Anterior cingulate cortex (tissue), 58 donors: ENCODE results near the gene ADGRD1.
"Not testable (repeated sequence)": the region's sequence is repeated elsewhere in the genome, so short reads cannot be mapped to it uniquely, and the experiment has no call there.

ENCODE experiments used
- DNase-seq, 58 donors: peaks; one replicate each; lab custom pipeline; 2025; lab: John Stamatoyannopoulos, UW

The ADGRD1 gene

DNA sequence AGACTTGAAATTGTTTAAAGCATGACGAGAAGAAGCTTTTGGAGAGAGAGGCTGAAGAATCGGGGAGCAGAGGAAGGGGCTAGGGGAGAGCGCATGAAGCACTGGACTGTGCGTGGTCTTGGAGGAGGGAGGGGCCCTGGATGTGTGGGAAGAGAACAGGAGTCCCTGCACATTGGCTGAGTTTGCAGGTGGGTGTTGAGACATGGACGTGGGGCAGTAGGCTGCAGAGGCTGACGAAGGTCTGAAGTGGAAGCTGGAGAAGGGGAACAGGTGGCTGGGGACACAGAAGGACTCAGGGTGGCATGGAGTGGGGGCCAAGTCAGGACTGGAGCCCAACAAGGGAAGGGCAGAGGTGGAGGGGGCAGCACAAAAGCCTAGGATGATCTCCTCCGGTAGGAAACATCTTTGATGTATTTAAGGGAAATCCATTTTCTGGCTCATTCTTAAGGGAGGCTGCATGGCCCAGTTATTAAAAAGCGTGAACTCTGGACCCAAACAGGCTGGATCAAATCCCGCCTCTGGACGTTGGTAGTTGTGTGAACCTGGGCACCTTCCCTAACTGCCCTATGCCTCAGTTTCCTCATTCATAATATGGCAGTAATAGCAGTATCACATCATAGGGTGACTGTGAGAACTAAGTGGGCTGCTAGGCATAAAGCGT, 29.0 kb downstream of the ADGRD1 start:
- no peak for DNase-seq

DNA sequence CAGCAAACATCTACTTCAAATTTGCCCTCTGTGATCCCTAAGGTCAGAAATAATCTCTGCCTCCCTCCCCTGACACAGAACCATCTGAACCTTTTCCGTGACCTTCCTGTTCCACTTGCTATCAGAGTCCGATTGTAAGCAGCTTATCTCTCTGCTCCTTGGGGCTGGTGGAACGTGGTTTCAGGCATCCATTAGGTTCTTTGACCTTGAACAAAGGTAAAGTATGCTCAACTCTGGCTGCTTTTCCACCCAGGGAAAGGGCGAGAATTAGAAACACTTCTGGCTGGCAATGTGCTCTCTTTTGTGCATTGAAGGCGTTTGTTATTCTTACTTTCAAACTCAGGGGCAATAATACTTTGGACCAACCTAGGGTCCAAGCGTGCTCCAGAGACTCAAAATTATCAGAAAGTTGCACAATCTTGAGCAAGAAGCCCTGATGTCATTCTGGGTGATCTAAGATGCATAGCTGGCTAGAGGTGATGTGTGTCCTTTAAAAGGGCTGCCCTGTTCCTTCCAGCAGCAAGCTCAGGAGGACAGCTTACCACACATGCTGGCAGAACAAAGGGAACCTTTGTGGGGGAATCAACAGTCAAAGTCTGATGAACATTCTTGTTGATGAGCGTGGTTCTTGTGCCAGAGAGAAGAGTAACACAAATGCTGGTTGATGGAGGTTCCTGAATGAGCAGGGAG, 29.8 kb downstream of the ADGRD1 start:
- DNase-seq, result peak in 6 of 58 donors; percentile 12 to 52 (median 18)

DNA sequence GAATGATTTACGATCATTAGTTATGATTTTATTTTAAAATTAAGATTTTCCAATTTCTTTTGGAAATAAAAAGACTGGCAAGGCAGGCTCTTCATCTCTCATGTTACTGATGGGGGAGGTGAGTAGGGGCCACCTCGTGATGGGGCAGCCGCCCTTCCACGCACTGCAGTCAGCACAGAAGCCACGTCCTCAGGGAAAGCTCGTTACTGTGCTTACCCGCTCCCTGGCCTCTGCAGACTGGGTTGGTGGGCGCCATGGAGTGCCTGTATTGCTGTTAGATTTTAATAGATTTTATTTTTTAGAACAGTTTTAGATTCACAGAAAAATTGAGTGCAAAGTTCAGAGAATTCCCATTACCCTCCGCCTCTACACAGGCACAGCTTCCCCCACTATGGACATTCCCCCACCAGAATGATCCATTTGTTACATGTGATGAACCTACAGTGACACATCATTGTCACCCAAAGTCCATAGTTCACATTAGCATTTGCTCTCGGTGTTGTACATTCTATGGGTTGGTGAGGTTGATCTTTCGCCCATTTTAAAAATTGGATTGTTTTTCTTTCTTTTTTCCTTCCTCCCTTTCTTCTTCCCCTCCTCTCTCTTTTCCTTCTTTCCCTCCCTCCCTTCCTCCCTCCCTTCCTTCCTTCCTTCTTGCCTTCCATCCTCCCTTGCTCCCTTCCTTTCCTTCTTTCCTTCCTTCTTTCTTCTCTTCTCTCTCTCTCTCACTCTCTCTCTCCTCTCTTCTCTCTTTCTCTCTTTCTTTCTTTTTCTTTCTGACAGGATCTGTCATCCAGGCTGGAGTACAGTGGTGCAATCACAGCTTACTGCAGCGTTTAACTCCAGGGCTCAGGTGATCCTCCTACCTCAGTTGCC, 30.7 kb downstream of the ADGRD1 start:
- DNase-seq, result no peak

DNA sequence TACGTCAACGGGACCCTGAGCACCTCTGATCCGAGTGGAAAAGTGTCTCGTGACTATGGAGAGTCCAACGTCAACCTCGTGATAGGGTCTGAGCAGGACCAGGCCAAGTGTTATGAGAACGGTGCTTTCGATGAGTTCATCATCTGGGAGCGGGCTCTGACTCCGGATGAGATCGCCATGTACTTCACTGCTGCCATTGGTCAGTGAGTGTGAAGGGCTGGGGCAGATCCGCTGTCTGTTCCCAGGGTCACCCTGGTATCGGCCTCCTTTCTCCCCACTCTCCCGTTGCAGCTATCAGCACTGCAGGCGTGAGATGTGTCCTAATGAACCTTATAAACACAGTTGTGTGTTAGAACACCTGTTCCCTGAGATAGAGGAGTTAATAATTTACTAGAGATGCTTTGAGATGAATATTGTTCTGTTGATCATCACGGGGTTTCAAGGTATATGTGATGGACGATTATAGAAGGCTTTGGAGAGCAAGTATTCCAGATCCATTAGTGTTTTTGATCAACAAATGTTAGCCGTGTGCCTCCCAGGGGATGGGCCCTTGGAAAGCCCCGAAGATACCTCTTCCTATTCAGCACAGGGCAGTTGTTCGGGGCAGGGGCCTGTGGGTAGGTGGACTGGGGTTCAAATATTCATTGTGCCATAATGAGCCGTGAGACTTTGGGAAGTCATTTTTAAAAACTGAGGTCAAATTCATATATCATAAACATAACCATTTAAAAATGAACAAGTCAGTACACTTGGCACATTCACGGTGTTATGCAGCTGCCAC, 33.6 kb downstream of the ADGRD1 start:
- DNase-seq, result no peak

DNA sequence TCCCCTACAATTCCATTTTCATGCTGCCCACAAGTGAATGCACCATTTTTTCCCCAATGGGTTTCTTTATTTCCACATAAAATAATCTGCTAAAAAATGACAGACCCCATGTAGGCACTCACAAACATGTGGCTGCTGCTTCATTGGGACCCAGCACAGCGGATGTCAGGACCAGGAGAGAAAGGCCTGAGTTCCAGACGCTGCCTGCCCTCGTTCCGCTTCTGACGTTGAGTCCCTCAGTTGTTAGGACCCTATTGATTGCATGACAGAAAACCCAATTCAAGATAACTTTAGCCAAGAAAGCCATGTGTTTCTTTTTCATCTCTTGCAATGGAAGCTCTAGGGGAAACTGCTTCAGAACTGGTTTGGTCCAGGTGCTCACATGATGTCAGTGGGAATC, 34.6 kb downstream of the ADGRD1 start:
- DNase-seq, result no peak

DNA sequence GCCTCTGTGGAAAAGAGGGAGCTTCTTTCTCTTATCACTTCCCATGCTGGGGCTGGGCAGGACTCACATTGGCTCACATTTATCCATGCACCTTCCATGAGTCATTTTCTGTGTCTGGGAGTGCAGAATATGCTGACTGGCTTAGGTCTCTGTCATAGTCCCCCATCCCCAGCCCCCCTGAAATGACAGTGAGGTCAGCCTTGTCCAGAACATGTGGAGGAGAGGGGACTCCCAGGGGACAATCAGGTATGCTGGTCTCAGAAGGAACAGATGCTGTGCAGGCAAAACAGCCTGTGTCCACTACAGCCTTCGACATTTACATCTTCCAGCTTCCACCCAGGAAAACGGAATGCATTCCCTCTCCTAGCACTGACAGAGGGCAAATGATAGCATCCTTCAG, 35.0 kb downstream of the ADGRD1 start:
- no peak for DNase-seq

DNA sequence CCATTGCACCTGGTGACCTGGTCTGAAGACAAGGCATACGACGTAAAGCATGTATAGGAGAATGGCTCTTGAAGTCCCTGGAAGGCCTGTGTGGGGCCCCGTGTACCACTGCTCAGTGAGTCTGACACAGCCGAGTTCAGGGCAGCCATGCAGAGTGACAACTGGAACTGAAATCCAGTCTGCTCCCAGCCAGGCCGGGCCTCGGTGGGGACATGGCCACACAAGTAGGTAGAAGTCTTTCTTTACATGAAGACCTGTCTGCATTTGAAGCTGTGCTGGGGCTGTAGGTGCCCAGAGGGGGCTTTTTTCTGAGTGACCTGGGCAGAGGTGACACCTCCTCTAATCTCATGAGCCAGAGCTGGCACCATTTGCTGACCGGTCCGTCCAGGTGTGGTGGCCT, 35.7 kb downstream of the ADGRD1 start:
- DNase-seq, result no peak

DNA sequence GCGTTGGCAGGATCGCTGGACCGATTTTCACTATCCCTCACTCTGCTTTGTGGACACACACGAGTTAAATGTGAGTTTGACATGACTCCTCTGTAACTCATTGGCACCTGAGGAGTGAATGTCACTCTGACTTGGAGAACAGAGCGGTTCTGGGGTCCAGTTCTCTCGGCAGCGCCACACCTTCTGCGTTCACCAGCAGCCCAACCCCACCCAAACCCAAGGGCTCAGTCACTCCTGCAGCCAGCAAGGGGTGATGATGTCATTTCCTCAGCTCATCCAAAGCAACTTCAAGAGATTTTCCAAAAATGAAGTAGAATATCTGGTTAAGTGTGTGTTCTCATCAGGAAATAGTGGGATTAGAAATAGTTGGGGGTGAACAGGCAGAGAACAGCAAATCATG, 36.3 kb downstream of the ADGRD1 start:
- no peak for DNase-seq

DNA sequence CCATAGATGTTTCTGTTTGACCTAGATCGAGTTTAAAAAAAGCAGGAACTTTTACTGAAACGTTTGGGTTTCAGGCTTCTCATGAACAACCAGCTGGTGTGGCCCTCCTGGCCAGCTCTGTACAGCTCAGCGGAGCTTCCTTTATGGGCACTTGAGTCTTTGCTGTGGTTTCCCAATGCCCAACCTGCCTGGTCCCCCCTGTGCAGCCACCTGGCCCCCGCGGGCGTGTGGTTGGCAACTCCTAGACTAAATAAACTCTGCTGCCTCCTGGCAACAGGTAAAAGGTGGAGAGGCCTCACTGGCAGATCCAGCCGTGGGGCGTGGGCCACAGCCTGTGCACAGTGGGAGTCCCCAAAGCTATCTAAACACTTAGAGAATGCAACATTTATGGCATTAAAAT, 38.7 kb downstream of the ADGRD1 start:
- DNase-seq, result no peak

DNA sequence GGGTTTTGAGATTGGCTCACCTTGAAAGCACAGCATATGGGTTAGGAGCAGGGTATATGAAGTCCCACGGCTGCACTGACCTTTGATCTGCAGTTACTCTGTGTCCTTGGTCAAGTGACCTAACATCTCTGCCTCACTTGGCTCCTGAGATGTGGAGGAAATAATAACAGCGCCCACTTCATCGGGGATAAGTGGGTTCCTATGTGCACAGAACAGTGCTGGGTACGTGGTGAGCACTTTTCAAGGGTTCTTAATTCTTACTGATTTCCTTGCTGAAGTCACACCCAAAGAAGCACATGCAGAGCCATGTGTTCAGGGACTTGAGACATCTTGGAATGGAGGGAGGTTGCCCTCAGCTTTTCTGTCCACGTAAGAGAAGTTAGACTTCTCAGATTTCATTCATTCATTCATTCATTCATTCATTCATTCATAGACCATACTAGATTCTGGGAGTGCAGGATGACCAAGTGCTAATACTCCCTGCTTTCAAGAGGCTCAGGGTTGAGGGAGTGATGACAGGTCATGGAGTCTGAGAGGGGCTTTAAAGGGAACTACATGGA, 39.4 kb downstream of the ADGRD1 start:
- no peak for DNase-seq

DNA sequence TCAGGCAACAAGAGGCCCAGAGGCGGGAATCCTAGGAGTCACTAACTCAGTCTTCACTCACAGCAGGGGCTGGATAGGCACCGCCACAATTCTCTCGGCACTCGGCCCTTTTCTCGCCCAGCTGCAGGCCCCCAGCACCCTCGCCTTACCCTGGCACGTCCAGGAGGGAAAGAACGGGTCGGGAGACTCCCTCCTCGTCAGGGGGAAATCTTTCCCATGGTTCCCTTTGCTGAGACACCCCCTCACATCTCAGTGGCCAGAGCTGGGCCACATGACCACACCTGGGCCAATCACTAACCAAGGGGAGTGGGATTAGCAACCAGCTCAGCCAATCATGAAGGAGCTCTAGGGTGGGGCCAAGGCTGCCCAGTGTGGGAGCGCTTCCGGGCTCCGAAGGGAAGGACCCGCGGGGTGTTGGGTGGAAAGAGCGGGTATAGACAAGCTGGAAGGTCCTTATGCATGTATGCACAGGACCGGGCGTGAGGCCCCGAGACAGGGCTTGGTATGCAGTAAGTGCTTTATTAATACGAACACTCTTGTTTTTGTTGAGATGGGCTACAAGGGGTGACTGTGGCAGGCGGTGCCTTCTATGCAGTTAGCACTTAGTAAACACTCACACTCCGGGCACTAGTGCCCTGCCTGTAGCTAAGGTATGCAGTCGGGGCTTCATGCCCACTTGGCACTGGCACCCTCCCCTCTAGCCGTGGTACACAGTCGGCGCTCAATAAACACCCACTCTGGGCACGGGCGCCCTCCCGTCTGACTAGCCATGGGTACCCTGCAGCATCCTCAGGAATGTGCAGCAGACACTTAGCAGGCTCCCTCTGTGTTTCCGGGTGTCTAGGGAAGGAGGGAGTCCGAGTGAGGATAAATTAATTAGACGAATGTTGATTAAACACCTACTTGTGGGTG, 40.3 kb downstream of the ADGRD1 start:
- DNase-seq, result no peak

DNA sequence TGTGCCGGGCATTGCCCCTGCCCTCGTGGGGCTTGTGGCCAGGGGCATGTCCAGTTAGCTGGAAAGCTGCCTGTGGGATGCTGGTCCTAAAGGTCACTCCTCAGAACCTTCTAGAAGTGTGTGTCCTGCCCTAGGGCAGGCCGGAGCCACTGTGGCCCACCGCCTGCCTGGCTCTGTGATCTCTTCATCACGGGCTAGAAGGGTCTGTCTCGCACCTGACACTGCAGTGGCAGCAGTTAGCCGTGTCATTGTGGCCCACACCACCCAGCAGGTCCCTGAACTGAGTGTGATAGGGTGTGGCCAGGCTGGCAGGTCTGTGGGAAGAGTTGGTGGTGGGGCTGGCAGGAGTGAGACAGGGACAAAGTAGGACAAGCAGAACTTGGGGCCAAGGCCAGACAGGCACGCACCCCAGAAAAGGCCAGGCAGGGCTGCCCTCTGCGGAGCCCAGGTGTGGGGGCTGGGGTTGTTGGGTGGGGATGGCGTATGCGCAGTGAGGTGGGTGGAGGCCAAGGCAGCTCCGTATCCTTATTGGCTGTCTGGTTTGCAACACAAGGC, 41.2 kb downstream of the ADGRD1 start:
- no peak for DNase-seq

DNA sequence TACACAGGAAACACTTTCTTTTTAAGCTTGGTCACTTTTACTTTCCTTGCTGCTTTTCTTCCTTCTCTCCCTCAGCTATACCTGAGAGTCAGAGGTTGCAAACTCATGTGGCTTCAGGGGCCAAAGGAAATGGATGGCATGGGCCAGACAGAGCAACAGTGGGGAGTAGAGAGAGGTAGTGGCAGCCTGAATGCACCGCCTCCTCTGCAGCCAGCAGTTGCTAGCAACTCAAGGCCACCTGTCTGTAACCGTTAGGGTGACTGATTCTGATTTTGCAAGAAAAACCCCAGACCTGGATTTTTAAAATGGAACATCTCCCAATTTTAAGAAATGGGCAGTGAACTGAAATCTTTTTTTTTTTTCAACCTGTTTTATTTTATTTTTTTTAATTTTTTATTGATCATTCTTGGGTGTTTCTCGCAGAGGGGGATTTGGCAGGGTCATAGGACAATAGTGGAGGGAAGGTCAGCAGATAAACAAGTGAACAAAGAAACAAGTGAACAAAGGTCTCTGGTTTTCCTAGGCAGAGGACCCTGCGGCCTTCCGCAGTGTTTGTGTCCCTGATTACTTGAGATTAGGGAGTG, 41.8 kb downstream of the ADGRD1 start:
- DNase-seq, result not testable (repeated sequence)

DNA sequence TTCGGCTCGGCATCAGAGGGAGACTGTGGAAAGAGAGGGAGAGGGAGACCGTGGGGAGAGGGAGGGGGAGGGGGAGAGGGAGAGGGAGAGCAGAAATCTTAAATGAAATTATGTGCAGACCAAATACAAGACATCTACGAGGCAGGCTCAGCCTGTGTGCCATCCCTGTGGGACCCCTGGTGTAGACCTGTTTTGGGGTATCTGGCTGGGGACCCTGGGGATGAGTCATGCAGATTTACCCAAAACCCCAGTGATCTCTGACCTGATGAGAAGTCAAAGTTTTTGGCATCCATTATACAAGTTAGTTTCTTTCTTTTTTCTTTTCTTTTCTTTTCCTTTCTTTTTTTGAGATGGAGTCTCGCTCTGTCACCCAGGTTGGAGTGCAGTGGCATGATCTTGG, 44.4 kb downstream of the ADGRD1 start:
- no peak for DNase-seq

DNA sequence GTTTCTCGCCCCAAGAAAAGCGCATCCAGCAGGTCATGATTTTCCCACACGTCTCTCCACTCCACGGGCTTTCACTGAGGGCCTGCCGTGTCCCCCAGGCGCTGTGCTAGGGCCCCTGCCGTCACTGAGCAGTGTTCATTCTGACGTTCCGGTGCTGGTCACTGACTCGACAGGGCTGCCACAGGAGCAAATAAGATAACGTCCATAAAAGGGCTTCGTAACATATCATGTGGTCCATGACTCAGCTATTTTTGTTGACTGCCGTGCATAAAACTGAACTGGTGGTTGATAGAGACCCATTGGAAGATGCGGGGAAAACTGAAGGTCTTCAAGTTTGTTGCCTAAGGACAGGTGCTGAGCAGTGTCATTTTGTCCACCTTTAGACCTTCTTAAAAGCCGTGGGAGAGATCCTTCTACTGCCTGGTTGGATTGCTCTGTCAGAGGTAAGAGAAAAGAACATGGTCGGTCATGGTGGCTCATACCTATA, 46.3 kb downstream of the ADGRD1 start:
- no peak for DNase-seq

DNA sequence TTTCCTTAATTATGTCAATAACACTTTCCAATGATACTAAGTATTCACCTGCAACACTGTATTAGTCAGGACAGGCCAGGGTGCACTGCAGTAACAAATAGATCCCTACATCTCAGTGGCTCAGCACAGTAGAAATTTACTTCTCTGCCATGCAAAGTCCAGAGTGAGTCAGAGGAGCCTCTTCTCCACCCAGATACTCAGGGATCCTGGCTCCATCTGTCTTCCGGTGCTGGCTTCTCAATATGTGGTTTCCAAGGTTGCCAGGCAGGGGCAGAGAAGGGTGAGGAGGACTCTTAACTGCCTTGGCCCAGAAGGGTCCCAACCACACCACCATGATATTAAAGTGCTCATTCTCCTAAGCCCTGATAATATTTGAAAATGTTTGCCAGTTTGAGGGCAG, 47.8 kb downstream of the ADGRD1 start:
- no peak for DNase-seq

DNA sequence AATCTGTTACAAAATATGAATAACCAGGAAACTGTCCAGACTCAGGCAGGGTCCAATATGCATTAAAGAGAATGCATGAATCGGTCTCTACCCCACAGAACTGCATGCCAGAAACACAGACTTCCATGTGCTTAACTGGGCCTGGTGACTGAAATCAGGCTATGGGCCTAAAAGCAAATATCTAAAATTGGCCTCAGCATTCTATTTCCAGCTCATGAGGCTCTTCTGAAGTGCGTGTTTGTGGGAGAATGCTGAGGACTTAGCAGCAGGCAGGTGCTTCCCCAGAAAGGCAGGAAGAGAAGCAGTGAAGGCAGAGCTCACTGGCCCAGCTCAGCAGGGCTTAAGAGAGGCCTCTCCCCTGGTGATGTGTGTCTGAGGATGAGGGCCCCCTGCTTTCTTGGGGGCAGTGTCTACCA, 48.5 kb downstream of the ADGRD1 start:
- peak in 13 of 58 donors; percentile 3 to 56 (median 14) for DNase-seq

DNA sequence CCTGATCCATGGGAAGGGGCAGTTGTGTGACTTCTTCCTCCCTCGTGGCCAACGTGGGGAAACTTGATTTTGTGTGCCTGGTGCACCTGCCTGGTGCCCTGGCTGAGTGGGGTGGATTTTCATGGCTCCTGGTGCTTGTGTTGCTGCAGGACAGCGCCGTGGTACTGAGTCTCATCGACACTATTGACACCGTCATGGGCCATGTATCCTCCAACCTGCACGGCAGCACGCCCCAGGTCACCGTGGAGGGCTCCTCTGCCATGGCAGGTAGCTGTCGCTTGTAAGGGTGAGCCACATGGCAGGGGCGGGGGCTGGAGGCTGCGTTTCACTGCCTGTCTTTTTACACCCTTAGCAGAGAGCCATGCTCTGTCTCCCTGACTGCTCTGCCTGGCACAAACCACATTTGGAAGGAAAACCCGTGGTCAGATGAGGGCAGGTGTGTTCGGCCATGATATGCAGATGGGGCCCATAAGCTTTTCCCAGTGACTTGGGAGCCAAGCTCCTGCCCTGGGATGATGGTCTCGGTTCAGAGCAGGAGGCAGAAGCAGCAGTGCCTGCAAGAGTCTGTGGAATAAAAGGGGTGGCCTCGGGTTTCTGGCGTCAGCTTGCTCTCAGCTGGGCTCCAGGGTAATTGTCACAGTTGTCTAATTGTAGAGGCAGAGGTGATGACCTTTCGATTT, 49.5 kb downstream of the ADGRD1 start:
- no peak for DNase-seq
